Measurements from ENCODE around the gene MAPK4. TPM values are rescaled to one million over a fixed set of nuclear protein-coding genes. Genes with fewer than 3 reads are reported as not detected.

Gene MAPK4
- 0.09 TPM in 1 of 2 replicates, not detected in the other for total RNA-seq

GRCh38 chr18:50559752-50560680, at the start of gene MAPK4:
MAPK4 (plus strand) TSS chr18:50560087; CDS start chr18:50663959, 103,872 bp downstream.

Other genes with a start within 250 kb of the MAPK4 start
- gene SKA1, start 185.0 kb upstream of the MAPK4 start, total RNA-seq: 1.2 and 1.9 TPM in 2 replicates

All from pericardium fibroblast (primary cell).